Body of pancreas (tissue), 4 donors: ENCODE results near the gene KERA. TPM values are rescaled to one million over a fixed set of nuclear protein-coding genes. Genes with fewer than 3 reads are reported as not detected.

Experiments
- ATAC-seq: fragments of 150-250 bp; one replicate; pipeline ENCODE4 v1.9.1; 2016
- DNase-seq, 4 donors: peaks; one replicate each; pipeline ENCODE4 v3.0.0-alpha.2; 2019
- H3K27ac ChIP-seq, 4 donors: fragments of 200-600 bp; sonication (generic); 1 replicate in 3 of 4; 2 replicates in 1 of 4; pipeline versions ENCODE4 v1.5.1 to v1.6.1; 2016 to 2019; ENCODE audit warnings: mild to moderate bottlenecking in 1 of 4, mixed read lengths in 1 of 4, moderate library complexity in 1 of 4
- H3K27me3 ChIP-seq, 2 donors: fragments of 200-600 bp; sonication (generic); one replicate each; pipeline ENCODE4 v1.6.0; 2016; ENCODE audit warnings: mild to moderate bottlenecking in 1 of 2
- H3K36me3 ChIP-seq, 2 donors: fragments of 200-600 bp; sonication (generic); replicated peaks in 1 of 2; 2 replicates each; pipeline ENCODE4 v1.5.1; 2016; ENCODE audit warnings: low read depth in 2 of 2; ENCODE audit not compliant: insufficient read depth in 1 of 2
- H3K4me1 ChIP-seq: fragments of 200-600 bp; sonication (generic); one replicate; pipeline ENCODE4 v1.6.0; 2016
- H3K4me3 ChIP-seq, 2 donors: fragments of 200-600 bp; sonication (generic); 1 replicate in 1 of 2; 2 replicates in 1 of 2; pipeline ENCODE4 v1.5.1; 2016 to 2019
- H3K9me3 ChIP-seq, 3 donors: fragments of 200-600 bp; sonication (generic); 1 replicate in 2 of 3; 2 replicates in 1 of 3; pipeline ENCODE4 v1.5.1; 2016
- CTCF ChIP-seq, 7 experiments: fragments of 450-650 bp in 4 of 7; fragments of 200-600 bp in 3 of 7; sonication (generic) in 3 of 7; IDR thresholded peaks; one replicate each; pipeline ENCODE4 v1.5.1; 2016 to 2019; ENCODE audit warnings: antibody characterized with exemption in 7 of 7
- POLR2A ChIP-seq, 3 donors: fragments of 450-650 bp; IDR thresholded peaks; one replicate each; pipeline ENCODE4 v1.6.1; 2016; ENCODE audit warnings: antibody characterized with exemption in 3 of 3, mild to moderate bottlenecking in 2 of 3
- WGBS, 2 donors: methylation state at CpG; one replicate each; pipeline ENCODE4 v1.1.5; 2017; 5-methylcytosine and 5-hydroxymethylcytosine counted together
- intact Hi-C: fragments of 100-400 bp; cut with DNase I; formaldehyde crosslinking; loops from one replicate; pipeline ENCODE4 v1.15.1; 2023
- total RNA-seq, 2 donors: library from RNA; depleted of rRNA; stranded (reverse); fragments of >200 nt; gene quantifications; one replicate each; pipeline ENCODE4 v1.1.0, GENCODE V29; 2016

The KERA gene
- total RNA-seq, 2 donors from 2014 or later = not detected

GRCh38 chr12:91001306-91001705 is 56.5 kb downstream of the KERA start:
- intact Hi-C loops = no loop called here
- no peak overlapping the region for H3K4me3 ChIP-seq
- ATAC-seq = peak; percentile 30
- DNase-seq = no peak
- H3K27me3 ChIP-seq = no peaks in the 10 kb centered on the region
- H3K4me1 ChIP-seq = no peaks in the 10 kb centered on the region
- TF ChIP-seq CTCF (IDR thresholded peaks at IDR 0.05) (no peak), POLR2A (IDR thresholded peaks at IDR 0.05) (no peak)
- H3K9me3 ChIP-seq = no peaks in the 10 kb centered on the region
- H3K27ac ChIP-seq = no peak overlapping the region
- no peaks in the 10 kb centered on the region for H3K36me3 ChIP-seq
- WGBS, 2 donors = 11 to 18% methylated on average over 1 of the region's 1 CpG

Other genes starting within 250 kb of the KERA start
- gene CCER1, start 102.8 kb downstream of the KERA start, total RNA-seq = not detected
- gene EPYC, start 53.1 kb downstream of the KERA start, total RNA-seq = not detected
- gene LUM, start 53.5 kb upstream of the KERA start, total RNA-seq = 10 to 100 TPM; 35.9 to 93.7 TPM
- 100 to 1,000 TPM; 301 to 314 TPM for gene DCN, start 124.8 kb upstream of the KERA start, total RNA-seq